ENCODE measurements around the gene SFMBT1. TPM values are rescaled to one million over a fixed set of nuclear protein-coding genes. Genes with fewer than 3 reads are reported as not detected.

SFMBT1 gene
- total and polyA plus RNA-seq, 2 experiments from 2014 or later, result 5.3 to 24.0 TPM

GRCh38 chr3:53073553-53074365 lies 27.9 kb upstream of the SFMBT1 start:
- ATAC-seq (peak; percentile 3; the same call in 2 of the 3 replicates), DNase-seq (ENCODE audit: low spot score) (no peak)
- no peaks in the 10 kb centered on the region for H3K27me3 ChIP-seq (ENCODE audit: insufficient read depth)
- peak overlapping the region; percentile 99 for H2AFZ ChIP-seq
- H3K4me3 Mint-ChIP-seq, result peak overlapping the region; percentile 78
- H3K9me2 ChIP-seq (ENCODE audit: insufficient read depth), result no peaks in the 10 kb centered on the region
- H3K27ac ChIP-seq (ENCODE audit: low read depth), result peak overlapping the region; percentile 26; the same call in 1 of the 2 replicates
- peaks cover 3% of the 10 kb centered on the region for H3K27me3 Mint-ChIP-seq (ENCODE audit: insufficient read depth, low read depth, poor library complexity)
- H4K20me1 ChIP-seq (replicated peaks; ENCODE audit: insufficient read depth), result no peaks in the 10 kb centered on the region
- no peaks in the 10 kb centered on the region for H3K9me3 Mint-ChIP-seq
- H3K4me1 Mint-ChIP-seq, result peaks cover 23% of the 10 kb centered on the region
- peak overlapping the region; percentile 91 for H3K4me2 ChIP-seq
- peaks cover 7% of the 10 kb centered on the region for H3K4me1 ChIP-seq (ENCODE audit: insufficient read depth)
- H3F3A ChIP-seq (replicated peaks; ENCODE audit: low read depth), result no peaks in the 10 kb centered on the region
- no peaks in the 10 kb centered on the region for H3K36me3 ChIP-seq (ENCODE audit: insufficient read depth)
- no peaks in the 10 kb centered on the region for H3K36me3 Mint-ChIP-seq (ENCODE audit: low read depth)
- H3K4me3 ChIP-seq, result peak overlapping the region; percentile 74
- no peaks in the 10 kb centered on the region for H3K79me2 ChIP-seq (replicated peaks; ENCODE audit: insufficient read depth)
- H3K27ac Mint-ChIP-seq, result 0 out of 2 replicates have a peak overlapping the region, but pooled peaks have one; percentile 36
- TF ChIP-seq ETS1 (IDR thresholded peaks at IDR 0.05), result no peak

- 0 out of 2 replicates have a peak overlapping the region, but pooled peaks have one; percentile 36 for H3K27ac Mint-ChIP-seq
- no peaks in the 10 kb centered on the region for H4K20me1 ChIP-seq (replicated peaks; ENCODE audit: insufficient read depth)
- H3K27ac ChIP-seq (ENCODE audit: low read depth), result no peak overlapping the region
- H2AFZ ChIP-seq, result peak overlapping the region; percentile 99
- no peaks in the 10 kb centered on the region for H3K27me3 ChIP-seq (ENCODE audit: insufficient read depth)
- peaks cover 3% of the 10 kb centered on the region for H3K27me3 Mint-ChIP-seq (ENCODE audit: insufficient read depth, low read depth, poor library complexity)
- H3F3A ChIP-seq (replicated peaks; ENCODE audit: low read depth), result no peaks in the 10 kb centered on the region
- peak overlapping the region; percentile 74 for H3K4me3 ChIP-seq
- no peaks in the 10 kb centered on the region for H3K79me2 ChIP-seq (replicated peaks; ENCODE audit: insufficient read depth)
- DNase-seq (ENCODE audit: low spot score) (peak; percentile 95), ATAC-seq (peak; percentile 95)
- H3K36me3 ChIP-seq (ENCODE audit: insufficient read depth), result no peaks in the 10 kb centered on the region
- peaks cover 7% of the 10 kb centered on the region for H3K4me1 ChIP-seq (ENCODE audit: insufficient read depth)
- H3K4me3 Mint-ChIP-seq, result peak overlapping the region; percentile 78
- no peaks in the 10 kb centered on the region for H3K36me3 Mint-ChIP-seq (ENCODE audit: low read depth)
- H3K4me2 ChIP-seq, result peak overlapping the region; percentile 91
- peaks cover 23% of the 10 kb centered on the region for H3K4me1 Mint-ChIP-seq
- no peaks in the 10 kb centered on the region for H3K9me2 ChIP-seq (ENCODE audit: insufficient read depth)
- H3K9me3 Mint-ChIP-seq, result no peaks in the 10 kb centered on the region
- no peak for TF ChIP-seq ZNF331 (CRISPR knock-in tag; IDR thresholded peaks at IDR 0.05; ENCODE audit: low read depth)
- peak; percentile 7; the same call in 1 of the 2 replicates for TF ChIP-seq CREB1 (CRISPR knock-in tag; IDR thresholded peaks at IDR 0.05; ENCODE audit: low read depth)
- TF ChIP-seq EZH2 (IDR thresholded peaks at IDR 0.05; ENCODE audit: low read depth, unreplicated experiment), result no peak
- TF ChIP-seq ETS1 (IDR thresholded peaks at IDR 0.05), result peak; percentile 30; the same call in 1 of the 2 replicates
- no peak for TF ChIP-seq JUNB (IDR thresholded peaks at IDR 0.05; ENCODE audit: unreplicated experiment)
- no peak for TF ChIP-seq ZNF462 (CRISPR knock-in tag; IDR thresholded peaks at IDR 0.05)
- TF ChIP-seq NANOG (IDR thresholded peaks at IDR 0.05; ENCODE audit: borderline replicate concordance), result no peak
- no peak for TF ChIP-seq STAT1 (IDR thresholded peaks at IDR 0.05; ENCODE audit: unreplicated experiment)
Measured at GRCh38 chr3:53072653-53073552, 27.0 kb upstream of the SFMBT1 start.

Data from GM23338 (cell line).